Activated CD8-positive, alpha-beta memory T cell treated with anti-CD3 and anti-CD28 coated beads, Interleukin-2, amount 50 U/mL, for 24 hours (primary cell): Measurements from ENCODE around the gene NRROS.
"Not testable (repeated sequence)": the region's sequence is repeated elsewhere in the genome, so short reads cannot be mapped to it uniquely, and the experiment has no call there.

Experiments
- DNase-seq: peaks from one replicate; pipeline ENCODE4 v3.0.0-alpha.2; 2020; ENCODE audit errors: extremely low read depth

Gene NRROS

GRCh38 chr3:196639483-196640296 lies at the start of gene NRROS:
TSS of gene NRROS (plus strand) at chr3:196639694. CDS start at chr3:196654540, 14,846 bp downstream.
- no peak for DNase-seq

- DNase-seq = no peak
Observed at GRCh38 chr3:196590279-196590678, 49.2 kb upstream of the NRROS start.

GRCh38 chr3:196596355-196596754 lies 43.1 kb upstream of the NRROS start:
- DNase-seq = no peak

- DNase-seq = not testable (repeated sequence)
Observed at GRCh38 chr3:196597971-196598733, 41.3 kb upstream of the NRROS start.

GRCh38 chr3:196599734-196600128 lies 39.8 kb upstream of the NRROS start:
- no peak for DNase-seq

- no peak for DNase-seq
Observed at GRCh38 chr3:196600359-196600758, 39.1 kb upstream of the NRROS start.

- DNase-seq = no peak
Observed at GRCh38 chr3:196602673-196603072, 36.8 kb upstream of the NRROS start.

GRCh38 chr3:196603683-196604082 lies 35.8 kb upstream of the NRROS start:
- DNase-seq = no peak

GRCh38 chr3:196604548-196604947 lies 34.9 kb upstream of the NRROS start:
- DNase-seq = no peak

- DNase-seq = no peak
Observed at GRCh38 chr3:196608693-196609092, 30.8 kb upstream of the NRROS start.

- peak; percentile 88 for DNase-seq
Observed at GRCh38 chr3:196609343-196609775, 30.1 kb upstream of the NRROS start.

- DNase-seq = no peak
Observed at GRCh38 chr3:196609805-196610515, 29.5 kb upstream of the NRROS start.

GRCh38 chr3:196611761-196612483 lies 27.6 kb upstream of the NRROS start:
- DNase-seq = no peak

GRCh38 chr3:196615234-196615633 lies 24.3 kb upstream of the NRROS start:
- not testable (repeated sequence) for DNase-seq

- no peak for DNase-seq
Observed at GRCh38 chr3:196617256-196617655, 22.2 kb upstream of the NRROS start.

- no peak for DNase-seq
Observed at GRCh38 chr3:196619223-196619622, 20.3 kb upstream of the NRROS start.

- DNase-seq = not testable (repeated sequence)
Observed at GRCh38 chr3:196619627-196620026, 19.9 kb upstream of the NRROS start.

- no peak for DNase-seq
Observed at GRCh38 chr3:196620161-196620604, 19.3 kb upstream of the NRROS start.

- no peak for DNase-seq
Observed at GRCh38 chr3:196620684-196621083, 18.8 kb upstream of the NRROS start.

- no peak for DNase-seq
Observed at GRCh38 chr3:196621611-196622010, 17.9 kb upstream of the NRROS start.

GRCh38 chr3:196624067-196624790 lies 15.3 kb upstream of the NRROS start:
- DNase-seq = no peak
